Stomach (tissue), 9 donors: Measurements from ENCODE around the gene GNPDA2. TPM values are rescaled to one million over a fixed set of nuclear protein-coding genes. Genes with fewer than 3 reads are reported as not detected.

Experiments
- DNase-seq, 2 donors: peaks; one replicate each; pipeline versions ENCODE4 v3.0.0 to v3.0.0-alpha.2; 2013 to 2019
- H3K27ac ChIP-seq, 5 donors: fragments of 200-600 bp in 4 of 5; sonication (generic) in 4 of 5; one replicate each; pipeline ENCODE4 v1.5.1; 2013 to 2019; ENCODE audit warnings: mild to moderate bottlenecking in 1 of 5, moderate library complexity in 1 of 5
- H3K27me3 ChIP-seq, 3 donors: fragments of 200-600 bp; sonication (generic); one replicate each; pipeline ENCODE4 v1.5.1; 2017 to 2019; ENCODE audit warnings: mixed run types in 1 of 3
- H3K36me3 ChIP-seq, 4 donors: fragments of 200-600 bp; sonication (generic); 1 replicate in 3 of 4; 2 replicates in 1 of 4; pipeline ENCODE4 v1.5.1; 2016 to 2019
- H3K4me1 ChIP-seq, 4 donors: fragments of 200-600 bp; sonication (generic); one replicate each; pipeline ENCODE4 v1.5.1; 2016 to 2019
- H3K4me3 ChIP-seq, 4 donors: fragments of 200-600 bp; sonication (generic) in 3 of 4; one replicate each; pipeline ENCODE4 v1.5.1; 2016 to 2019; ENCODE audit warnings: mild to moderate bottlenecking in 1 of 4
- H3K9me3 ChIP-seq, 4 donors: fragments of 200-600 bp; sonication (generic); one replicate each; pipeline ENCODE4 v1.5.1; 2016 to 2019
- EP300 ChIP-seq: sonication (generic); formaldehyde crosslinking; IDR thresholded peaks from one replicate; pipeline ENCODE4 v1.6.1; 2017; ENCODE audit warnings: antibody characterized with exemption
- POLR2A ChIP-seq, 4 donors: fragments of 450-650 bp; IDR thresholded peaks; one replicate each; pipeline ENCODE4 v1.6.1; 2016; ENCODE audit warnings: antibody characterized with exemption in 4 of 4, control low read depth in 2 of 4, mild to moderate bottlenecking in 1 of 4, moderate library complexity in 1 of 4
- POLR2AphosphoS5 ChIP-seq, 3 donors: sonication (generic); formaldehyde crosslinking; IDR thresholded peaks; one replicate each; pipeline ENCODE4 v1.6.1; 2016; ENCODE audit warnings: antibody characterized with exemption in 3 of 3
- WGBS, 5 donors: extraction: QIAGEN DNeasy Blood & Tissue Kit in 3 of 5; methylation state at CpG; one replicate each; pipeline versions ENCODE4 v1.1.5 to v1.1.7; 2013 to 2018; 5-methylcytosine and 5-hydroxymethylcytosine counted together
- intact Hi-C: fragments of 100-400 bp; cut with DNase I; formaldehyde crosslinking; loops from one replicate; pipeline ENCODE4 v1.15.1; 2023; ENCODE audit warnings: low total_unique reads
- polyA plus RNA-seq, 3 donors: library from polyadenylated mRNA; stranded (reverse); fragments of 200-250 nt; gene quantifications; one replicate each; pipeline ENCODE4 v1.2.3, GENCODE V29; 2013
- total RNA-seq, 5 donors: library from RNA; depleted of rRNA; stranded (reverse); fragments of >200 nt; gene quantifications; one replicate each; pipeline versions ENCODE4 v1.1.0 to v1.2.3, GENCODE V29; 2014 to 2016
- TF ChIP-seq, protein P1 (sequence below), 7 experiments: fragments of 450-650 bp in 4 of 7; fragments of 200-600 bp in 3 of 7; sonication (generic) in 3 of 7; IDR thresholded peaks; one replicate each; pipeline ENCODE4 v1.5.1; 2016 to 2019; ENCODE audit warnings: antibody characterized with exemption in 7 of 7, control low read depth in 2 of 7, mild to moderate bottlenecking in 1 of 7
- donor health status: healthy with polysubstance abuse.
- donor health status: Bipolar disorder and iron deficiency.
- donor health status: healthy.

GNPDA2 gene
- total and polyA plus RNA-seq, 8 donors, result 0.58 to 32.1 (median 11.7) TPM

DNA sequence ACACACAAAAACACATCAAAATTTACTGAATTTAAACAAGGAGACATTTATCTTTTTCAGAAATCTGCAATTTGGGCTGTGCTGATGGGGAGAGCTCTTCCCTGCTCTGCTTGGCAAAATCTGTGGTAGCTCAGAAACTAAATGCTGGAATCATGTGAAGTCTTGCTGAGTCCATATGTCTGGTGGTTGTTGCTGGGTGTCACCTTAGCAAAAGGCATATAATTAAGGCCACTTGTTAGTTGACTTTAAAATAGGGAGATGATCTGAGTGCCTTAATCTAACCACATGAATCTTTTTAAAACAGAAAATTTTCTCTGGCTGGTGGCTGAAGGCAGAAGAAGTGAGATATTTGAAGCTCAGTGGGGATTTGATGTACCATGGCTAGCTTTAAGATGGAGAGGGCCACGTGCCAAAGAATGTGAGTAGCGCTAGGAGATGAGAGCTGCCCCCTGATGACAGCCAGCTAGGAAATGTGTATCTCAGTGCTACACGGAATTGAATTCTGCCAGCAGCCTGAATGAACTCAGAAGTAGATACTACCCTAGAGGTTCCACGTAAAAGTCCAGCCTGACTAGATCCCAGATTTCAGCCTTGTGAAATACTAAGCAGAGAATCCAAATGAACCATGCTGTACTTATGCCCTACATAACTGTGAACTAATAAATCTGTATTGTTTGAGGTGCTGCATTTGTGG is 55.7 kb downstream of the GNPDA2 start:
- DNase-seq, result no peak
- Histone ChIP-seq H3K9me3 (no peaks in the 10 kb centered on the region), H3K4me1 (no peaks in the 10 kb centered on the region), H3K4me3 (no peak overlapping the region), H3K27ac (no peak overlapping the region), H3K27me3 (no peaks in the 10 kb centered on the region), H3K36me3 (no peaks in the 10 kb centered on the region)
- intact Hi-C loops, result no loop called here
- WGBS, 5 donors, result 63 to 74% (median 69%) methylated on average over 4 of the region's 4 CpGs
- TF ChIP-seq POLR2AphosphoS5 (IDR thresholded peaks at IDR 0.05) (no peak), EP300 (no peak), POLR2A (IDR thresholded peaks at IDR 0.05) (no peak)
- TF ChIP-seq, protein P1, sequence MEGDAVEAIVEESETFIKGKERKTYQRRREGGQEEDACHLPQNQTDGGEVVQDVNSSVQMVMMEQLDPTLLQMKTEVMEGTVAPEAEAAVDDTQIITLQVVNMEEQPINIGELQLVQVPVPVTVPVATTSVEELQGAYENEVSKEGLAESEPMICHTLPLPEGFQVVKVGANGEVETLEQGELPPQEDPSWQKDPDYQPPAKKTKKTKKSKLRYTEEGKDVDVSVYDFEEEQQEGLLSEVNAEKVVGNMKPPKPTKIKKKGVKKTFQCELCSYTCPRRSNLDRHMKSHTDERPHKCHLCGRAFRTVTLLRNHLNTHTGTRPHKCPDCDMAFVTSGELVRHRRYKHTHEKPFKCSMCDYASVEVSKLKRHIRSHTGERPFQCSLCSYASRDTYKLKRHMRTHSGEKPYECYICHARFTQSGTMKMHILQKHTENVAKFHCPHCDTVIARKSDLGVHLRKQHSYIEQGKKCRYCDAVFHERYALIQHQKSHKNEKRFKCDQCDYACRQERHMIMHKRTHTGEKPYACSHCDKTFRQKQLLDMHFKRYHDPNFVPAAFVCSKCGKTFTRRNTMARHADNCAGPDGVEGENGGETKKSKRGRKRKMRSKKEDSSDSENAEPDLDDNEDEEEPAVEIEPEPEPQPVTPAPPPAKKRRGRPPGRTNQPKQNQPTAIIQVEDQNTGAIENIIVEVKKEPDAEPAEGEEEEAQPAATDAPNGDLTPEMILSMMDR (IDR thresholded peaks at IDR 0.05), result no peak

DNA sequence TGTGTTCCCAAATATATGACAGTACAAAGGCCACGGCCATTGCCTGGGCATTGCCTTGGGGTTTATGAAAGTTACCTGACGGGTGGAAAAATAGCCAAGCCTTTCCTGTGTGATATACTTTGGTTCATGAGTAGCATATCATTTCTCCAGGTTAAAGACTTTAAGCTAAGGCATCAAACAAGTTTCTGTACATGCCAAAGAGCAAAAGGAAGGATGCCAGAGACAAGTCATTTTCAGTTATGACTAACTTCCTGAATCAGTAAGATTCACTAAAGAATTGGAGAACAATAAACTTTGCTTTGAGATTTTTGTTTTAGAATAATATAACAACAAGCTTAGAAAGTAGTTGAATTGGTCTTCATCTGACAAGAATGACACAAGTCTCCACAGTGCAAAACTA is 57.8 kb downstream of the GNPDA2 start:
- Histone ChIP-seq H3K36me3 (no peaks in the 10 kb centered on the region), H3K27ac (no peak overlapping the region), H3K4me1 (no peaks in the 10 kb centered on the region), H3K4me3 (no peak overlapping the region), H3K27me3 (no peaks in the 10 kb centered on the region), H3K9me3 (no peaks in the 10 kb centered on the region)
- no peak for DNase-seq
- TF ChIP-seq, protein P1 (IDR thresholded peaks at IDR 0.05), result no peak
- TF ChIP-seq POLR2A (IDR thresholded peaks at IDR 0.05) (no peak), POLR2AphosphoS5 (IDR thresholded peaks at IDR 0.05) (no peak), EP300 (no peak)
- intact Hi-C loops, result no loop called here
- WGBS, 5 donors, result 34 to 86% (median 59%) methylated on average over 2 of the region's 2 CpGs

DNA sequence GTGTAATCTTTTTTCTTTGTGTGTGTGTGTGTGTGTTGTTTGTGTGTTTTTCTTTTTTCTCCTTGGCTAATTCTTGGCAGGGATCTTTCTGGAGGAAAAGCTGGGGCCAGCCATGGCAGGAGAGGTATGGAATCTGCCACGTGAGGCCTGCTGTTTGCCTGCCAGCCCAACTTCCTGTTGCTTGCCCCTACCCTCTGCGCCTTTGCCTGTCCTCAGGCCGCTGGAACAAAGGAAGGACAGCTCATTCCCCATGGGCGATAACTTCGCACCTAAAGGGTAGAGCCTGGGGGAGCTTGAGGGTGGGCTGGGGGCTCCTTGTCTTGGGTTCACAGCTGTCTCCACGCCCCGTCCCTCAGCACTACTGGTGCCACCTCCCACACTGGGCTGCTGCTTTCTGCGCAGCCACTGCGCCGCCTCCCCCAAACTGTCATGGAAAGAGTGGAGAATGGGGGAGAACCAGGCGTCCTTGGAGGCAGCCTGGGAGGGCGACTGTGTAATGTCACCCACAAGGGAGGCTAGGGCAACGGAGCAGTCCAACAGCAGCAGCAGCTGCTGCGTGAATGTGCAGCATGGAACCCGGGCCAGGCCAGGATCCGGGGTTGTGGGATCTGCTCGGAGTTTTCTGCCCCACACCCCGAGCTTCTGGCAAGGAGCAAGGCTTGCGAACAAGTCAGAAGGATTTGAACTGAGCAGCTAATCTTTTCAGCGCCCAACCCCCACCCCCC is 62.7 kb downstream of the GNPDA2 start:
- DNase-seq, result no peak
- H3K4me1 ChIP-seq, result no peaks in the 10 kb centered on the region
- TF ChIP-seq EP300, result no peak
- no peak overlapping the region for H3K4me3 ChIP-seq
- no peaks in the 10 kb centered on the region for H3K36me3 ChIP-seq
- no peak overlapping the region for H3K27ac ChIP-seq
- intact Hi-C loops, result no loop called here
- no peaks in the 10 kb centered on the region for H3K9me3 ChIP-seq
- 83 to 87% (median 86%) methylated on average over 18 to 20 of the region's 20 CpGs for WGBS, 5 donors
- H3K27me3 ChIP-seq, result no peaks in the 10 kb centered on the region

DNA sequence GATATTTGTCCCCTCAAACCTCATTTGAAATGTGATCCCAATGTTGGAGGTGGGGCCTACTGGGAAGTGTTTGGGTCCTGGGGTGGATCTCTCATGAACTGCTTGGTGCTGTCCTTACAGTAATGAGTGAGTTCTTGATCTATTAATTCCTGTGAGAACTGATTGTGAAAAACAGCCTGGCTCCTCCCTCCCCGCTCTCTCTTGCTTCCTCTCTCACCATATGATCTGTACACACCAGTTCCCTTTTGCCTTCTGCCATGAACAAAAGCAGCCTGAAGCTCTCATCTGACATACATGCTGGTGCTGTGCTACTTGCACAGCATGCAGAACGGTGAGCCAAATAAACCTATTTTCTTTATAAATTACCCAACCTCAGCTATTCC is 63.7 kb downstream of the GNPDA2 start:
- H3K27ac ChIP-seq, result no peak overlapping the region
- H3K4me1 ChIP-seq, result no peaks in the 10 kb centered on the region
- no peak for DNase-seq
- intact Hi-C loops, result no loop called here
- H3K9me3 ChIP-seq, result no peaks in the 10 kb centered on the region
- 40 to 80% (median 50%) methylated on average over 2 of the region's 2 CpGs for WGBS, 5 donors
- H3K4me3 ChIP-seq, result no peak overlapping the region
- H3K36me3 ChIP-seq, result no peaks in the 10 kb centered on the region
- H3K27me3 ChIP-seq, result no peaks in the 10 kb centered on the region
- TF ChIP-seq EP300, result no peak
- no peak for TF ChIP-seq POLR2A (IDR thresholded peaks at IDR 0.05)
- no peak for TF ChIP-seq POLR2AphosphoS5 (IDR thresholded peaks at IDR 0.05)
- TF ChIP-seq, protein P1 (IDR thresholded peaks at IDR 0.05), result no peak
